Measurements from ENCODE around the gene MAJIN.

MAJIN gene

GRCh38 chr11:65003282-65003681 is 31.4 kb upstream of the MAJIN start:
- Histone ChIP-seq H2AFZ (ENCODE audit: low read depth, low read length) (no peak overlapping the region), H4K20me1 (ENCODE audit: insufficient read depth, low read length) (no peaks in the 10 kb centered on the region), H3K27me3 (ENCODE audit: low read depth, low read length) (no peaks in the 10 kb centered on the region), H3K27ac (ENCODE audit: low read length) (no peak overlapping the region), H3K79me2 (ENCODE audit: low read length) (no peaks in the 10 kb centered on the region), H3K4me1 (ENCODE audit: low read length) (no peaks in the 10 kb centered on the region), H3K4me3 (ENCODE audit: low read length) (no peak overlapping the region), H3K9me3 (ENCODE audit: insufficient read depth, low read length) (no peaks in the 10 kb centered on the region), H3K36me3 (replicated peaks; ENCODE audit: low read depth, low read length) (no peaks in the 10 kb centered on the region), H3K4me2 (ENCODE audit: low read length) (no peak overlapping the region), H3K9ac (ENCODE audit: low read length) (no peak overlapping the region)
- TF ChIP-seq CTCF (IDR thresholded peaks at IDR 0.05; ENCODE audit: low read depth, low read length) (no peak), EZH2phosphoT487 (IDR thresholded peaks at IDR 0.05; ENCODE audit: low read depth) (no peak)

- Histone ChIP-seq H4K20me1 (ENCODE audit: insufficient read depth, low read length) (no peaks in the 10 kb centered on the region), H3K4me2 (ENCODE audit: low read length) (no peak overlapping the region), H2AFZ (ENCODE audit: low read depth, low read length) (no peak overlapping the region), H3K4me1 (ENCODE audit: low read length) (no peaks in the 10 kb centered on the region), H3K27me3 (ENCODE audit: low read depth, low read length) (no peaks in the 10 kb centered on the region), H3K9ac (ENCODE audit: low read length) (no peak overlapping the region), H3K79me2 (ENCODE audit: low read length) (no peaks in the 10 kb centered on the region), H3K36me3 (replicated peaks; ENCODE audit: low read depth, low read length) (no peaks in the 10 kb centered on the region), H3K9me3 (ENCODE audit: insufficient read depth, low read length) (no peaks in the 10 kb centered on the region), H3K4me3 (ENCODE audit: low read length) (no peak overlapping the region), H3K27ac (ENCODE audit: low read length) (no peak overlapping the region)
- no peak for TF ChIP-seq EZH2phosphoT487 (IDR thresholded peaks at IDR 0.05; ENCODE audit: low read depth)
- no peak for TF ChIP-seq CTCF (IDR thresholded peaks at IDR 0.05; ENCODE audit: low read depth, low read length)
These were observed 30.8 kb upstream of the MAJIN start for GRCh38 chr11:65002706-65003105.

- Histone ChIP-seq H3K4me2 (ENCODE audit: low read length) (no peak overlapping the region), H3K79me2 (ENCODE audit: low read length) (no peaks in the 10 kb centered on the region), H3K9me3 (ENCODE audit: insufficient read depth, low read length) (no peaks in the 10 kb centered on the region), H3K27me3 (ENCODE audit: low read depth, low read length) (no peaks in the 10 kb centered on the region), H3K27ac (ENCODE audit: low read length) (no peak overlapping the region), H3K36me3 (replicated peaks; ENCODE audit: low read depth, low read length) (no peaks in the 10 kb centered on the region), H4K20me1 (ENCODE audit: insufficient read depth, low read length) (no peaks in the 10 kb centered on the region), H3K4me1 (ENCODE audit: low read length) (peaks cover 10% of the 10 kb centered on the region), H3K9ac (ENCODE audit: low read length) (no peak overlapping the region), H3K4me3 (ENCODE audit: low read length) (no peak overlapping the region), H2AFZ (ENCODE audit: low read depth, low read length) (no peak overlapping the region)
- TF ChIP-seq CTCF (IDR thresholded peaks at IDR 0.05; ENCODE audit: low read depth, low read length) (no peak), EZH2phosphoT487 (IDR thresholded peaks at IDR 0.05; ENCODE audit: low read depth) (no peak)
These were observed 27.6 kb upstream of the MAJIN start for GRCh38 chr11:64999478-64999877.

- TF ChIP-seq EZH2phosphoT487 (IDR thresholded peaks at IDR 0.05; ENCODE audit: low read depth) (no peak), CTCF (IDR thresholded peaks at IDR 0.05; ENCODE audit: low read depth, low read length) (no peak)
- Histone ChIP-seq H3K27me3 (ENCODE audit: low read depth, low read length) (0 out of 2 replicates have a peak, but pooled peaks cover 3% of the 10 kb centered on the region), H3K4me2 (ENCODE audit: low read length) (no peak overlapping the region), H2AFZ (ENCODE audit: low read depth, low read length) (no peak overlapping the region), H3K4me3 (ENCODE audit: low read length) (no peak overlapping the region), H3K4me1 (ENCODE audit: low read length) (peaks cover 10% of the 10 kb centered on the region), H3K36me3 (replicated peaks; ENCODE audit: low read depth, low read length) (no peaks in the 10 kb centered on the region), H3K27ac (ENCODE audit: low read length) (no peak overlapping the region), H3K9ac (ENCODE audit: low read length) (no peak overlapping the region), H3K79me2 (ENCODE audit: low read length) (no peaks in the 10 kb centered on the region), H3K9me3 (ENCODE audit: insufficient read depth, low read length) (no peaks in the 10 kb centered on the region), H4K20me1 (ENCODE audit: insufficient read depth, low read length) (no peaks in the 10 kb centered on the region)
These were observed 27.0 kb upstream of the MAJIN start for GRCh38 chr11:64998690-64999431.

Measured in OCI-LY3 (cell line).